ENCODE measurements around the gene CFAP91.

Gene CFAP91

DNA sequence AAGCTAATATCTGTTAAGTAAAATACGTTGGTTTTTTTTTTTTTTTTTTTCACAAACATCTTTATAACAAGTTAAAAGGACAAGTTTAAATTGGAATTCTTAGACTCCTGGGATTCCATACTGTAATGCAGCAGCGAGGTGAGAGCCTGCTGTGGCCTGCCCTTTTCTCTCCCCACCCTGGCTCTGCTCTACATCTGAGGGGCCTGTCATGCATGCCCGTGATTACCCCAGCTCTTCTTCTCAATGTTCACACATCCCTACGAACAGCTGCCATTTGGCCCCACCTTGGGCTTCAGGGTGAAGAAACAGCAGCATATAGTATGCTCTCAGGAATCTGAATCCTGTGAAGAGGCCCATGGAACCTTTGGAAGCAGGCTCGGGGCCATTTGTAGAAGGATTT is 14.7 kb downstream of the CFAP91 start:
- TF ChIP-seq CTCF (IDR thresholded peaks at IDR 0.05; ENCODE audit: control insufficient read depth, insufficient read depth, low read depth, low read length, missing control alignments), result no peak
- no peak for DNase-seq (ENCODE audit: low read depth)
- no peak overlapping the region for H3K4me3 ChIP-seq (ENCODE audit: control insufficient read depth, low read depth, low read length)

DNA sequence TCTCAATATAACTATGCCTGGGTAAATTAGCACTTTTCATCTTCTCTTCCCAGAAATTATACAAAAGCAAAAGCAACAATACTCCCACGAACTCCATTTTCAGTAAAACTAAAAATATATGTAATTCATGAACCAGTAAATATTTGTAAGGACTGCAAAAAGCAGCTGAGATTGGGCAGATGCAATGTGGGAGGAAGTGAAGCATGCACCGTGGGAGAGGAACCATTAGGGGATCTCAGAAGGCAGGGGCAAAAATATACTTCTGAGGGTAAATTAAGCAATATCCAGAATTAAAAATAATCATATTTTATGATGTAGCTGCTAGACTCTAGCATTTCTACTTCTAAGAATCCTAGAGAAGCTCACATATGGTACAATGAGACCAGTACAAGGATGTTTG is 20.2 kb downstream of the CFAP91 start:
- no peak overlapping the region for H3K4me3 ChIP-seq (ENCODE audit: control insufficient read depth, low read depth, low read length)
- DNase-seq (ENCODE audit: low read depth), result no peak
- no peak for TF ChIP-seq CTCF (IDR thresholded peaks at IDR 0.05; ENCODE audit: control insufficient read depth, insufficient read depth, low read depth, low read length, missing control alignments)

GRCh38 chr3:119726909-119727308 is 24.1 kb downstream of the CFAP91 start:
- no peak overlapping the region for H3K4me3 ChIP-seq (ENCODE audit: control insufficient read depth, low read depth, low read length)
- no peak for TF ChIP-seq CTCF (IDR thresholded peaks at IDR 0.05; ENCODE audit: control insufficient read depth, insufficient read depth, low read depth, low read length, missing control alignments)
- DNase-seq (ENCODE audit: low read depth), result no peak

DNA sequence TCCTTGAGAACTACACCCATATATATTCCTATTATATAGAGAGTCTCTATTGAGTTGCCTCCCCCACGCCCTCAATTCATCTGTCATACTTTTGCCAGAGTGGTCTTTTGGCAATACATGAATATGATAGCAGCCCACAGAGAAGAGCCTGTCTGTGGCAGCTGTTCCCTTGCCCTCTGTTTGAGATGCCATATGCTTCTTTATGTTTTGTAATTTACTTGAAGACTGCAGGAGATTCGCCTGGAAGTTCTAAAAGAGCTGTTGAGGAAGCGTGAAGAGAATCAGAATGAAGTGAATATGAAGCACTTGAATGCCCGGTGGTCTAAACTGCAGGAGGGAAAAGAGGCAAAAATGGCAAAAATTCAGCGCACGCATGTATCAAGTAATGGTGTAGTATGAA is 27.2 kb downstream of the CFAP91 start:
- no peak for DNase-seq (ENCODE audit: low read depth)
- H3K4me3 ChIP-seq (ENCODE audit: control insufficient read depth, low read depth, low read length), result no peak overlapping the region
- TF ChIP-seq CTCF (IDR thresholded peaks at IDR 0.05; ENCODE audit: control insufficient read depth, insufficient read depth, low read depth, low read length, missing control alignments), result no peak

DNA sequence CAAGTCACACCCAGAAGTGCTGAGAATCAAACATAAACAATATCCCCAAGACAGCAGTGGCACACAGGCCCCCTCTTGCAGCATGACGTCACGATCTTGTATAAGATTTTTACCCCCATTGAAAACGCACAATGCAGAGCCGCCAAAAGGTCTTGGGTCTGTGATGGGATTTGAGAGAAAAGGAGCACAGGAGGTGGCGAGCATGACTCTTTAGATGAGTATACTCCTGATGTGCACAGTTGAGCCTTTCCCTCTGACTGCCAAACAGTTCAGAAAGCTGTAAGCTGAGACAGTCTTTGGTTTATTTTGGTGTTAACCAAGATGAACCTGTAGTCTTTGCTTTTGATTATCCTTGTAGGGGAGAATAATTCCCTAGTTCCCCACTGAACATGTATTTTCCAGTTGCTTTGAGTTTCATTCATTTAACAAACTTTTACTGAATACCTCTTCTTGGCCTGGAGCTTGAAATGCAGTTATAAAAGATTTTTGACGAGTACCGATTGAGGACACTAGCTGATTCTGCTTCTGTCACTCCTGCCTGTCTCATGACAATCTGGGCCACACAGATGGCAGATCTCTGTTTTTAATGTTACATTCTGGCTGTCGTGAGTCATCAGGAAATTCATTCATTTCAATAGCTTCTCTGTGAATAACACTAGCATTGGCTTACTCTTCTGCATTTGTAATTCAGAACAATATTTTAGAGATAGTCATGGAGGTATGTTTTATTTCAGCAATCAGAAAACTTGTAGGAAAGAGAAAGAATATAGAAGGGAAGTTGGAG is 28.9 kb downstream of the CFAP91 start:
- no peak overlapping the region for H3K4me3 ChIP-seq (ENCODE audit: control insufficient read depth, low read depth, low read length)
- DNase-seq (ENCODE audit: low read depth), result no peak
- TF ChIP-seq CTCF (IDR thresholded peaks at IDR 0.05; ENCODE audit: control insufficient read depth, insufficient read depth, low read depth, low read length, missing control alignments), result no peak

GRCh38 chr3:119733812-119734211 is 31.0 kb downstream of the CFAP91 start:
- TF ChIP-seq CTCF (IDR thresholded peaks at IDR 0.05; ENCODE audit: control insufficient read depth, insufficient read depth, low read depth, low read length, missing control alignments), result no peak
- H3K4me3 ChIP-seq (ENCODE audit: control insufficient read depth, low read depth, low read length), result no peak overlapping the region
- no peak for DNase-seq (ENCODE audit: low read depth)
